ENCODE data around the gene EXOC3.

The EXOC3 gene

DNA sequence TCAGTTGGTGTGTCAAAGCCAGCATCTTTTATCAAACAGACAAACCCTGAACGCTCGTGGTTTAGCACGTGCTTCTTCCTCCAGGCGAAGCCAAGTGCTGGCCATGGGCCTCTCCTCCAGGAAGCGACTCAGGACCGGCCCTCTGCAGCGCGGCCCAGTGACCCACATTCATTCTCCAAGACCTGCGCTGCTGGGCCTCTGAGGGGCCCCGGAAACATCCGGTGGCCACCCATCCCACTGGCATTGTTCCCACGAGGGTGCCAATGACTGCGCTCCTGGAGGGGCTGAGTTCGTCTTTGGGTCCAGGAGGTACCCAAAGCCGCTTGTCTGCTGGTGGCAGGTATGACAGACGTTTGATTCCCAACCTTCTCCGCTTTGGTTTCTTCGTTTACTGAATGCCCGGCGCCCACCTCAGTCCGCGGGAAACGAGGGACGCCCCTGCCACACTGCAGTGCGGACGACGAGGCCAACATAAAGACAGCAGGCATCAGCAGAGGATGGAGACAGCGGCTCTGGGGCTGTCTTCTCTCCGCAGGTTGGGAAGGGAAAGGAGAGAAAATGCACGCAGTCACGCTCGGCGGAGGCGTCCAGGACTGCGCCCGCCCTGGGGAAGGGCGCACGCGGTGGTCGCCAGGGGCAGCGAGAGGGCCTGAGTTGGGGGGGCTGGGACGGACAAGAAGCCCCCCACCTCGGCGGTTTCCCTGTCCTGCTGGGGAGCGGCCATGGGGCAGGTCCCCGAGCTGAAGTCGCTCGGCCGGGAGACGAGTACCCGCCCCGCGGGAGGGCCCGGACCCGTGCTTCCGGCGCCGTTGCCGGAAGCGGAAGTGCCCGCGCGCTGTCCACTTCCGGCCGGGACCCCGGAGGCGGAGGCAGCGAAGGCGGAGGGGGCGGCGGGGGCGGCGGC is at the start of gene EXOC3:
TSS of gene EXOC3 (plus strand) at position 842 of the 904 bp plus-strand sequence. CDS start 3,030 bp downstream, outside the sequence.
- TF ChIP-seq, protein P1, sequence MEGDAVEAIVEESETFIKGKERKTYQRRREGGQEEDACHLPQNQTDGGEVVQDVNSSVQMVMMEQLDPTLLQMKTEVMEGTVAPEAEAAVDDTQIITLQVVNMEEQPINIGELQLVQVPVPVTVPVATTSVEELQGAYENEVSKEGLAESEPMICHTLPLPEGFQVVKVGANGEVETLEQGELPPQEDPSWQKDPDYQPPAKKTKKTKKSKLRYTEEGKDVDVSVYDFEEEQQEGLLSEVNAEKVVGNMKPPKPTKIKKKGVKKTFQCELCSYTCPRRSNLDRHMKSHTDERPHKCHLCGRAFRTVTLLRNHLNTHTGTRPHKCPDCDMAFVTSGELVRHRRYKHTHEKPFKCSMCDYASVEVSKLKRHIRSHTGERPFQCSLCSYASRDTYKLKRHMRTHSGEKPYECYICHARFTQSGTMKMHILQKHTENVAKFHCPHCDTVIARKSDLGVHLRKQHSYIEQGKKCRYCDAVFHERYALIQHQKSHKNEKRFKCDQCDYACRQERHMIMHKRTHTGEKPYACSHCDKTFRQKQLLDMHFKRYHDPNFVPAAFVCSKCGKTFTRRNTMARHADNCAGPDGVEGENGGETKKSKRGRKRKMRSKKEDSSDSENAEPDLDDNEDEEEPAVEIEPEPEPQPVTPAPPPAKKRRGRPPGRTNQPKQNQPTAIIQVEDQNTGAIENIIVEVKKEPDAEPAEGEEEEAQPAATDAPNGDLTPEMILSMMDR (IDR thresholded peaks at IDR 0.05), result no peak

DNA sequence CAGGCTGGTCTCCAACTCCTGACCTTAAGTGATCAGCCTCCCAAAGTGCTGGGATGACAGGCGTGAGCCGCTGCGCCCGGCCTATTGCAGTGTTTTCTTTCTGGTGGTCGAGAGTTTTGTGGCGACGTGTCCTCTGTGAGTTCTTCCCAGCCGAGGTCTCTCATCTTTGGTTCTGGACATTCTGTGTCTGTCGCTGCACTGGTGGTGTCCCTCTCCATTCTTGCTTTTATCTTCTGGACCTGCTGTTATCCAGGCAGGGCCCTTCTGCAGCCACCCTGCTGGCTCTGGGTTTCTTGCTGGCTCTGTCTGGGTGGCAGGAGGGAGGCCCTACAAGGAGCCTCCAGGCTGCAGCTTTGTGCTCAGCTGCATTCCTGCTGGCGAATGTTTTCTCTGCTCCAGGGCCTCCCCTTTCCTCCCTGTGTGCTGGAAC is 49.1 kb upstream of the EXOC3 start:
- TF ChIP-seq, protein P1 (IDR thresholded peaks at IDR 0.05), result no peak

DNA sequence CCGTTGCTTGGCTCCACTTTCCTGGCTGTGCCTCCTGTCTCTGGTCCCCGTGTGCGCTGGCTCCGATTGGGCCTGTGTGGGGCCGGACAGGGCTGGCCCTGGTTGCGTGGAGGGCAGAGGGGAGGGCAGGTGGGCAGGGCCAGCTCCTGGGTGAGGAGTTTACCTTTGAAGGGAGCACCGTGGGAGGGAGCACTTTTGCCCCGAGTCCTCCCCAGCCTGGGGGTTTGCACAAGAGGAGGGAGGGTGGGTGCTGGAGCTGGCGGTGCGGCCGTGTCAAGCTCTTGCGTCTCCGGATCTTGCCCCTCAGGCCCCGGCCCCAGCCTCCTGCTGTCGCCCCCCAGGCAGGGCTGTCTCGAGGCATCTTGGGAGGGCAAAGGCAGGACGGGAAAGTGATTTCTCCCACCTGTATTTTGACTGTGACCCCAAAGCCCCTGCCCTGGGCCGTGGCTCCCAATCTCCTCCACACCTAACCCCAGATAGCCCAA is 48.3 kb upstream of the EXOC3 start:
- TF ChIP-seq, protein P1 (IDR thresholded peaks at IDR 0.05), result no peak

DNA sequence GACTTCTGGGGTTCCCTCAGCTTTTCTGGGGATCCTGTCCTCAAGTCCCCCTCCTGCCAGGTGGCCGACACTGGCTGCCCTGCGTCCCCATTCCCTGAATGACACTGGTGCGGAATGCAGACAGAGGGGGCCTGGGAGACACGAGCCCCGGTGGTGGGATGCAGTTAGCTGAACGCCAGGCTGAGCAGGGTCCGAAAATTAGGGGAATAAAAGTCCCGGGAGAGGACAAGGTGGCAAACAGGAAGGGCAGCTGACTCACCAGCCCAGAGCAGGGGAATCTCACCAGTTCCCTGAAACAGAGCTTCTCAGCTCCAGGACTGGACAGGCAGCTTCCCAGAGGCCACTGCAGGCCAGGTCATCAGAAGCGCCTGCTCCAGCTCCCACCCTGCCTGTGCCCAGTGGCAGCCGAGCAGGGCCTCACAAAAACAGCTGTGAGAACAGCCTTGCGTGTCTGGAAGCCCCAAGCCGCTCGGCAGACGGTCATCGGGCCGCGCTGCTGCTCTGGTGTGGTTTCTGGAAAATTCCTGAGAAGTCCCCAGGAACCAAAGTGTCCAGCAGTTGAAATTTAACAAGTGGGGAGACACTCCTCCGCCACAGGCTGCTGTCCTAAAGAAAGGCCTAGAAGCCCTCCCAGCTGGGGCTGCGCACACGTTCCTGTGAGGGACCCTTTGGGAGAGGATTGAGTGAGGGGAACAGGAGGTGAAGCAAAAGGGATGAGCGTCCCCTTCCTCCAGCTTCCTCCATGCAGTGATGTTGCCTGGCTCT is 47.6 kb upstream of the EXOC3 start:
- TF ChIP-seq, protein P1 (IDR thresholded peaks at IDR 0.05), result no peak

DNA sequence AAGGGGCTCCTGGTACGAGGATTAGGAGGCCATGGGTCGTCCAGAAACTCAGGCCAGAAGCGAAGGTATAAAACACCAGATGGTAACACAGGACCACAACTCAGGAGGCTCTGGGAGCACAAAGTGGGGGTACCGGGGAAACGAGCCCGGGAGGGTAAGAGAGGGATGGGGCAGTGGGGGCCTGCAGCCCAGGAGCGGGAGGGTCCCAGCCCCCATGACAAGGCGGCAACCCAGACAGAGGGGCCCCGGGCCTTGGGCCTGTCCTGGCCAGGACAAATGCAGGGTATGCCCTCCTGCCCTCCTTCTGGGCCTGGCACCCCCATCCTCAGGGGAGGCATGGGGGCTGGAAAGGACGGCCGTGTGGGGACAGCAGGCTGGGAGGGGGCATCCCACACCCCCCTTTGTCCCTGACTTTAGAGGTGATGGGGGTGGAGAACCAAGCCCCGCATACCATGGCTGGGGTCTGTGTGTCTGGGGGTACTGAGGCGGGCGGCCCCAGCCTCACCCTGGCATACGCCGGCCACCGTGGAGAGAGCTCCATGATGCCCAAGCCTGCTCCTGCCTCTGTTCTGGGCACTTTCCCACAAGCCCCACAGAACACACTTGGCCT is 47.0 kb upstream of the EXOC3 start:
- TF ChIP-seq, protein P1 (IDR thresholded peaks at IDR 0.05), result no peak

DNA sequence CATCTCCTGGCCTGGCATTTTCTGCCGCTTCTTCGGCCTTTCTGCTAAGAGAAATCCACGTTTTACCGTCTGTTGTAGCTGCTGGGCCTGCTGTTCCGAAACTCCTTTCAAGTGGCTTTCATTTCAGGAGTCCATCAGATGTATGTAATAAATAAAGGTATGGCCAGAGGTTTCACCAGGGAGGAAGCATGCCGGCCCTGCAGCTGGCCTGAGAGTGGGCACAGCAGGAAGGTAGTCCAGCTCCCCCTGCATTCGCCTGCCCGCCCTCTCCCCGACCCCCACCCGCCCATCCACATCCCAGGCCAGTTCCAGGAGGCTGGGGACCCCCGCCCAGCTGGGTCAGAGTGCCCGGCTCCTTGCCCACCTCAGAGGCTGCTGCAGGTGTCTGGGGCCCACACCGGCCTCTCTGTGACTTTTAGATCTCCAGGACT is 46.4 kb upstream of the EXOC3 start:
- TF ChIP-seq, protein P1 (IDR thresholded peaks at IDR 0.05), result no peak

Data from LNCAP (cell line).